ENCODE data around the gene SIGLEC12.

DNA sequence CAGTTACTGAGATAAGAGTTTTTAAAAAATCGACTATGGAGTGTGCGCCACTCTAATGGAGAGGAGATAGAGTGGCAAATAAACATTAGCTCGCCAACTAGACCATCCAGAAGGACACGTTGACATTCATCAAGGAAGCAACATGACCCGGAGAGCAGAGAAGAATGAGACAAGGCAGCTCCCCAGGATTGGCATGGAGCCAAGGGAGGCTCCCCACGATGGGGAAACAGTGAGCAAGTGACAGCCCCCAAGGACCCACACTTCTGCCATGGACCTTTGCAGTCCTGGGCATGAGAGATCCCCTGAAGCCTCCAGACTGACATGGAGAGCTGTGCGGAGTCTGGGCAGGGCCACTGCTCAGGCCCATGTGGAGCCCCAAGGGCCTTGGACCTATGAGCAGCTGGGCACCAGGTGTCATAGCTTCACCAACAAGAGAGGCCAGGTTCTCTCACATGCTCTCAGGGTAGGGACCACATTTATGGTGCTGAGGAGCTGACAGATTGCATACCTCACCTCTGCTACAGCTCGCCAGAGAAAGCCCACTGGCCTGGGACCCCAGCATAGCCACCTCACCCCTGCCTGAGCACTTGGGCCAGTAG lies 23.2 kb upstream of the SIGLEC12 start:
- TF ChIP-seq CTCF (IDR thresholded peaks at IDR 0.05) (no peak), POLR2A (IDR thresholded peaks at IDR 0.05) (no peak)

Data from testis (tissue), 2 donors.